ENCODE data around the gene CDK5. TPM values are rescaled to one million over a fixed set of nuclear protein-coding genes. Genes with fewer than 3 reads are reported as not detected.

CDK5 gene
- total and polyA plus RNA-seq, 2 experiments from 2014 or later = 17.8 to 56.8 TPM

DNA sequence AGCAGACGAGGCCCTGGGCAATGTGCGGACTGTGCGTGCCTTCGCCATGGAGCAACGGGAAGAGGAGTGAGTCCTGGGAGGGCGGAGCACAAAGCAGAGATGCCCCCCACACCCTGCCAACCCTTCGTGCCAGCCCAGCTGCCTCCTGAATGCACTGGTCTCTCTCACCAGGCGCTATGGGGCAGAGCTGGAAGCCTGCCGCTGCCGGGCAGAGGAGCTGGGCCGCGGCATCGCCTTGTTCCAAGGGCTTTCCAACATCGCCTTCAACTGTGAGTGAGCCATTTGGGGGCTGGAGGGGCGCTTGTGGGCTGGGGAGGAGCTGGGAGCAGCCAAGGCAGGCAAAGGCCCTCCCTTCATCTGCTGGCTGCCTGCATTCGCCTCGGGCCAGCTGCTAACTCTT lies 21.8 kb downstream of the CDK5 start:
- Histone ChIP-seq H3K4me1 (ENCODE audit: low read depth) (peaks cover 12% of the 10 kb centered on the region), H3K9me3 (ENCODE audit: low read depth) (no peaks in the 10 kb centered on the region), H3K4me3 (no peak overlapping the region), H3K27ac (no peak overlapping the region), H3K36me3 (peaks cover 3% of the 10 kb centered on the region), H3K27me3 (no peaks in the 10 kb centered on the region)
- TF ChIP-seq, protein P1, sequence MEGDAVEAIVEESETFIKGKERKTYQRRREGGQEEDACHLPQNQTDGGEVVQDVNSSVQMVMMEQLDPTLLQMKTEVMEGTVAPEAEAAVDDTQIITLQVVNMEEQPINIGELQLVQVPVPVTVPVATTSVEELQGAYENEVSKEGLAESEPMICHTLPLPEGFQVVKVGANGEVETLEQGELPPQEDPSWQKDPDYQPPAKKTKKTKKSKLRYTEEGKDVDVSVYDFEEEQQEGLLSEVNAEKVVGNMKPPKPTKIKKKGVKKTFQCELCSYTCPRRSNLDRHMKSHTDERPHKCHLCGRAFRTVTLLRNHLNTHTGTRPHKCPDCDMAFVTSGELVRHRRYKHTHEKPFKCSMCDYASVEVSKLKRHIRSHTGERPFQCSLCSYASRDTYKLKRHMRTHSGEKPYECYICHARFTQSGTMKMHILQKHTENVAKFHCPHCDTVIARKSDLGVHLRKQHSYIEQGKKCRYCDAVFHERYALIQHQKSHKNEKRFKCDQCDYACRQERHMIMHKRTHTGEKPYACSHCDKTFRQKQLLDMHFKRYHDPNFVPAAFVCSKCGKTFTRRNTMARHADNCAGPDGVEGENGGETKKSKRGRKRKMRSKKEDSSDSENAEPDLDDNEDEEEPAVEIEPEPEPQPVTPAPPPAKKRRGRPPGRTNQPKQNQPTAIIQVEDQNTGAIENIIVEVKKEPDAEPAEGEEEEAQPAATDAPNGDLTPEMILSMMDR (IDR thresholded peaks at IDR 0.05; ENCODE audit: low read depth, low read length) = no peak
- DNase-seq (ENCODE audit: low read depth in 1 of 2, low spot score in 1 of 2) = no peak

DNA sequence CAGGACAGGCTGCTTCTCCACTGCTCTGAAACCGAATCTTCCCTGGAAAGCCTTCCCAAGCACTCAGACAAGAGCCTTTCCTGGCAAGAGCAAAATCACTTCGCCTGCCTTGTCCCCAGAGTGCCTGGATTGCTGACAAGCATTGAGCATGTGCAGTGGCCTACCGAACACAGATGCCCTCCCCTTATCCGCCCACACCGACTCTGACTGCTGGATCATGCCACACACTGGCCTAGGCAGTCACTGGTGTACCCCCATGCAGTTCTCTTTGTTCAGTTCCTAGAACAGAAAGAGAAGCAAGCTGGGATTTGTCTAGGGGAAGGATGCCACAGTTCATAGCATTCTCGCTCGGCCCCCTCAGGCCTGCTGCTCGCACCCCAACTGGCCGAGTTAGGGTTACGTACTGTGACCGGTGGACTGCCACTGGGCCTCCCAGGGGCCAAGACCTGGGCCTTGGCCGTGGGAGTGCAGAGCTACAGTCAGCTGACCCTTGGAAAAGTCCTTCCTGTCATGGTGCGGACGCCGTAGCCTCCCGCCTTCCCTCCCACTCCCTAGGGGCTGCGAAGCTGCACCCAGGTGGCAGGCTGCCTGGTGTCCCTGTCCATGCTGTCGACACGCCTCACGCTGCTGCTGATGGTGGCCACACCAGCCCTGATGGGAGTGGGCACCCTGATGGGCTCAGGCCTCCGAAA lies 22.5 kb downstream of the CDK5 start:
- Histone ChIP-seq H3K36me3 (peaks cover 3% of the 10 kb centered on the region), H3K9me3 (ENCODE audit: low read depth) (no peaks in the 10 kb centered on the region), H3K4me3 (no peak overlapping the region), H3K4me1 (ENCODE audit: low read depth) (peaks cover 12% of the 10 kb centered on the region), H3K27ac (no peak overlapping the region), H3K27me3 (no peaks in the 10 kb centered on the region)
- TF ChIP-seq, protein P1 (IDR thresholded peaks at IDR 0.05; ENCODE audit: low read depth, low read length) = no peak
- DNase-seq (ENCODE audit: low read depth in 1 of 2, low spot score in 1 of 2) = no peak

DNA sequence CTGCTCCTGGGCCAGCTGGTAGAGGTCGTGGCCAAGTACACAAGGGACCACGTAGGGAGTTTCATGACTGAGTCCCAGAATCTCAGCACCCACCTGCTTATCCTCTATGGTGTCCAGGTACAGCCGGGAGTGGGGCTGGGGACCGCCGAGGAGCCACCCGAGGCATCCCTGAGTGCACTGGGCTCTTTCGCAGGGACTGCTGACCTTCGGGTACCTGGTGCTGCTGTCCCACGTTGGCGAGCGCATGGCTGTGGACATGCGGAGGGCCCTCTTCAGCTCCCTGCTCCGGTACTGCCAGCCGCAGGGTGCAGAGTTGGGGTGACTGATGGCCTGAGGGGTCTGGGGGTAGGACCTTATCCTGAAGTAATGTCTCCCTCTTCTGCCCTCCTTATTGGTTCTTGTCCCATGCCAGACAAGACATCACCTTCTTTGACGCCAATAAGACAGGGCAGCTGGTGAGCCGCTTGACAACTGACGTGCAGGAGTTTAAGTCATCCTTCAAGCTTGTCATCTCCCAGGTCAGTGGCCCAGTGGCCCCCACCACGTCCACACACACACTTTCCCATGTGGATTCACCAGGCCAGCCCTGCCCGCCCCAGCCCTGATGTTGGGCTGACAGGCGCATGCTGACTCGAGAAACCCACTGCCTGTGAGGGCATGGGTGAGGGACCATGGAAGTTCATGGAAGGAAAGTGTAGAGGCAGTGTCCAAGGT lies 23.2 kb downstream of the CDK5 start:
- Histone ChIP-seq H3K27ac (no peak overlapping the region), H3K36me3 (peaks cover 3% of the 10 kb centered on the region), H3K27me3 (no peaks in the 10 kb centered on the region), H3K4me3 (no peak overlapping the region), H3K4me1 (ENCODE audit: low read depth) (peaks cover 9% of the 10 kb centered on the region), H3K9me3 (ENCODE audit: low read depth) (no peaks in the 10 kb centered on the region)
- TF ChIP-seq, protein P1 (IDR thresholded peaks at IDR 0.05; ENCODE audit: low read depth, low read length) = no peak
- no peak for DNase-seq (ENCODE audit: low read depth in 1 of 2, low spot score in 1 of 2)

DNA sequence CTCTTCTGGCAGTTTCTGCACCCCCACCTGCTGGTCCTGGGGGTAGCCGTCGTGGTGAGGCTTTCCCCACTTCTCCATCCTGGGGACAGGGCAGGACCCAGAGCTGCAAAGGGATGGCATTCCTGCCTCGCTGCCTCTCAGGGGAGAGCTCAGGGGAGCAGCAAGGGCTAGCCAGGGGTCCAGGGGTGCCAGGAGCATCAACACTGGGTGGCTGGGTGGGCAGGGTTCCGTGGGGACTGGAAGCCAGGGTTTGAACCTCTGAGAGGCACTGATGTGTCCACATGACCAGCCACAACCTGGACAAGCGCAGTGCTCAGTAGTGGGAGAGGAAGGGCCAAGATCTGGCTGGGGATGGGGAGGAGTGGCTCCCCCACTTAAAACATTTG lies 23.8 kb downstream of the CDK5 start:
- Histone ChIP-seq H3K4me3 (no peak overlapping the region), H3K4me1 (ENCODE audit: low read depth) (peaks cover 7% of the 10 kb centered on the region), H3K9me3 (ENCODE audit: low read depth) (no peaks in the 10 kb centered on the region), H3K27ac (no peak overlapping the region), H3K27me3 (no peaks in the 10 kb centered on the region), H3K36me3 (peaks cover 3% of the 10 kb centered on the region)
- TF ChIP-seq, protein P1 (IDR thresholded peaks at IDR 0.05; ENCODE audit: low read depth, low read length) = no peak
- no peak for DNase-seq (ENCODE audit: low read depth in 1 of 2, low spot score in 1 of 2)

DNA sequence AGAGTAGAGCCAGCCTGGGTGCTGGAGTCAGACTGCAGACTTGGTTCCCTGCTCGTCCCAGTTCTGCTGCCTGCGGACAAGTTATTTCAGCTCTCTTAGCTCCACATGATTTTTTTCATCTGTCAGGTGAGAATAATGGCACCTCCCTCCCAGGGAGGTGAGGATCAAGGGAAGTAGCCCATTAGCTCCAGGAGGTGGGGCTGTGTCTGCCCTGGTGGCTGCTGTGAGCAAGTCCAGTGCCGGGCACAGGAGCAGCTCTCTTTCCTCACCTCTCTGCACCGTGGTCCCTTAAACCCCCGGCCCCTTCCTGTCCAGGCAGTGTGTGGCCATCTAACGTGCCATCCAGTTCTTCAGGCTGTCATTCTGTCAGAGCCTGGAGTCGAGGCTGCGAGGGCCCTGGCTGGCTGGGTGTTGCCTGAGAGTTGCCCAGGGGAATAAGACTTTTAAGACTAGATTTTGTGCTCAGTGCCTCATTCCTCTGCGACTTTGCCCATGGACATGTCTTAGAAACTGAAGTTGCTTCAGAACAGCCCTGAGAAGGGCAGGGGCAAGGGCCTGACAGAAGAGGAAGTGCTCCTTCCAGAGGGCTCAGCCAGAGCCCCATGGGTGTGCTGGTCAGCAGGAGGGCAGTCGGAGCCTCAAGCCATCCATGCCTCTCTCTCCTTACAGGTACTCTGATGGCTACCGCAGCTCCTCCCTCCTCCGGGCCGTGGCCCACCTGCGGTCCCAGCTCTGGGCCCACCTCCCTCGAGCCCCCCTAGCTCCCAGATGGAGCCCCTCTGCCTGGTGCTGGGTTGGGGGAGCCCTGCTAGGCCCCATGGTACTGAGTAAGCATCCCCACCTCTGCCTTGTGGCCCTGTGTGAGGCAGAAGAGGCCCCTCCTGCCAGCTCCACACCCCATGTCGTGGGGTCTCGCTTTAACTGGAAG lies 24.5 kb downstream of the CDK5 start:
- Histone ChIP-seq H3K36me3 (peaks cover 3% of the 10 kb centered on the region), H3K27me3 (no peaks in the 10 kb centered on the region), H3K27ac (no peak overlapping the region), H3K9me3 (ENCODE audit: low read depth) (no peaks in the 10 kb centered on the region), H3K4me1 (ENCODE audit: low read depth) (peaks cover 4% of the 10 kb centered on the region), H3K4me3 (no peak overlapping the region)
- DNase-seq (ENCODE audit: low read depth in 1 of 2, low spot score in 1 of 2) = no peak
- TF ChIP-seq, protein P1 (IDR thresholded peaks at IDR 0.05; ENCODE audit: low read depth, low read length) = no peak
